Activated CD8-positive, alpha-beta T cell treated with anti-CD3 and anti-CD28 coated beads for 36 hours (primary cell): ENCODE measurements around the gene TEX264. TPM values are rescaled to one million over a fixed set of nuclear protein-coding genes. Genes with fewer than 3 reads are reported as not detected.

Source experiments
- ATAC-seq: fragments of 200-7000 bp; cut with Tn5 transposase; one replicate; pipeline ENCODE4 v1.10.0; 2021; ENCODE audit warnings: mild to moderate bottlenecking, moderate library complexity
- CTCF ChIA-PET: fragments of 350-600 bp; sonication (Branson Sonifier 250); formaldehyde crosslinking; loops from one replicate; lab custom pipeline; 2021; ENCODE audit warnings: antibody characterized with exemption; lab: Charles Lee
- POLR2A ChIA-PET: fragments of 350-600 bp; sonication (Branson Sonifier 250); formaldehyde crosslinking; loops from one replicate; lab custom pipeline; 2021; ENCODE audit warnings: antibody characterized with exemption; lab: Charles Lee
- DNase-seq: peaks from one replicate; pipeline ENCODE4 v3.0.0-alpha.2; 2020
- H3K27ac Mint-ChIP-seq: one replicate; pipeline ENCODE4 v1.8.0; 2021; ENCODE audit warnings: mild to moderate bottlenecking, mixed read lengths
- H3K27me3 Mint-ChIP-seq: one replicate; pipeline ENCODE4 v1.8.0; 2021; ENCODE audit warnings: mixed read lengths
- H3K36me3 Mint-ChIP-seq: one replicate; pipeline ENCODE4 v1.8.0; 2021; ENCODE audit warnings: low read depth, mixed read lengths
- H3K4me1 Mint-ChIP-seq: one replicate; pipeline ENCODE4 v1.8.0; 2021; ENCODE audit warnings: low read depth, mixed read lengths
- H3K4me3 Mint-ChIP-seq: one replicate; pipeline ENCODE4 v1.8.0; 2021; ENCODE audit warnings: mild to moderate bottlenecking, moderate library complexity, mixed read lengths
- H3K9me3 Mint-ChIP-seq: one replicate; pipeline ENCODE4 v1.8.0; 2021; ENCODE audit warnings: mixed read lengths
- CTCF ChIP-seq: fragments of 200-600 bp; IDR thresholded peaks from one replicate; pipeline ENCODE4 v1.8.0; 2022; ENCODE audit warnings: antibody characterized with exemption, mild to moderate bottlenecking
- intact Hi-C: fragments of 100-400 bp; cut with micrococcal nuclease; formaldehyde crosslinking; loops from one replicate; pipeline ENCODE4 v1.10.0; 2022
- total RNA-seq, 2 experiments: library from RNA; stranded (reverse); gene quantifications; one replicate each; pipeline ENCODE4 v1.2.3, GENCODE V29; 2021

Gene TEX264
- total RNA-seq, 2 experiments from 2014 or later, result 24.9 to 26.0 TPM

- CTCF ChIA-PET, result interaction anchor here (1.1 to 1.7 kb wide), 3 partner anchors 16 to 69 kb away, joined by 3 to 5 read pairs (median 5); no protein-coding TSS in a partner anchor
- DNase-seq (no peak), ATAC-seq (no peak)
- Mint-ChIP-seq H3K4me1 (peaks cover 24% of the 10 kb centered on the region), H3K27ac (no peak overlapping the region), H3K36me3 (peaks cover 4% of the 10 kb centered on the region), H3K27me3 (no peaks in the 10 kb centered on the region), H3K9me3 (no peaks in the 10 kb centered on the region), H3K4me3 (no peak overlapping the region)
- no peak for TF ChIP-seq CTCF
- intact Hi-C loops, result no loop called here
- POLR2A ChIA-PET, result interaction anchor here (1.5 kb wide), 1 partner anchor 16 kb away, joined by 4 read pairs; no protein-coding TSS in a partner anchor
These were observed 79.8 kb downstream of the TEX264 start for GRCh38 chr3:51750878-51751277.

GRCh38 chr3:51751287-51751686, 80.2 kb downstream of the TEX264 start:
- peaks cover 24% of the 10 kb centered on the region for H3K4me1 Mint-ChIP-seq
- H3K9me3 Mint-ChIP-seq, result peaks cover 2% of the 10 kb centered on the region
- DNase-seq (peak; percentile 22), ATAC-seq (no peak)
- ChIA-PET CTCF (interaction anchor here (1.1 to 1.7 kb wide), 2 partner anchors 49 kb away, joined by 3 to 5 read pairs; no protein-coding TSS in a partner anchor), POLR2A (interaction anchor here (1.5 kb wide), 1 partner anchor 17 kb away, joined by 4 read pairs; no protein-coding TSS in a partner anchor)
- H3K27me3 Mint-ChIP-seq, result peaks cover under 1% of the 10 kb centered on the region
- H3K4me3 Mint-ChIP-seq, result no peak overlapping the region
- peaks cover 5% of the 10 kb centered on the region for H3K36me3 Mint-ChIP-seq
- no peak overlapping the region for H3K27ac Mint-ChIP-seq
- intact Hi-C loops, result no loop called here
- TF ChIP-seq CTCF, result no peak

Other genes starting within 250 kb of the TEX264 start
- 10 to 100 TPM; 39.5 to 39.9 TPM for gene DCAF1, start 171.2 kb upstream of the TEX264 start, total RNA-seq
- 10 to 100 TPM; 24.1 to 24.6 TPM for gene RAD54L2, start 132.5 kb upstream of the TEX264 start, total RNA-seq
- under 1 TPM; 0.20 to 0.22 TPM for gene GRM2, start 35.8 kb downstream of the TEX264 start, total RNA-seq
- not detected for gene IQCF6, start 108.0 kb downstream of the TEX264 start, total RNA-seq
- not detected for gene IQCF2, start 190.4 kb downstream of the TEX264 start, total RNA-seq
- not detected for gene IQCF5, start 204.3 kb downstream of the TEX264 start, total RNA-seq
- gene IQCF1, start 232.1 kb downstream of the TEX264 start, total RNA-seq, result not detected